Activated naive CD8-positive, alpha-beta T cell treated with anti-CD3 and anti-CD28 coated beads, Interleukin-2, amount 50 U/mL, for 24 hours (primary cell): ENCODE results near the gene MED13L.
A peak's percentile ranks its signal among the peaks of the same experiment; 100 is the strongest.
"Not testable (repeated sequence)": the region's sequence is repeated elsewhere in the genome, so short reads cannot be mapped to it uniquely, and the experiment has no call there.

Experiments used
- ATAC-seq: fragments of 150-1000 bp; cut with Tn5 transposase; one replicate; pipeline ENCODE4 v1.10.0; 2021
- DNase-seq: peaks from one replicate; pipeline ENCODE4 v3.0.0; 2021
- H3K27ac Mint-ChIP-seq: one replicate; pipeline ENCODE4 v1.8.0; 2021; ENCODE audit warnings: mild to moderate bottlenecking, mixed read lengths
- H3K27me3 Mint-ChIP-seq: one replicate; pipeline ENCODE4 v1.8.0; 2021; ENCODE audit warnings: mixed read lengths
- H3K36me3 Mint-ChIP-seq: one replicate; pipeline ENCODE4 v1.8.0; 2021; ENCODE audit warnings: low read depth, mixed read lengths
- H3K4me1 Mint-ChIP-seq: one replicate; pipeline ENCODE4 v1.8.0; 2021; ENCODE audit warnings: mixed read lengths
- H3K4me3 Mint-ChIP-seq: one replicate; pipeline ENCODE4 v1.8.0; 2021; ENCODE audit warnings: mild to moderate bottlenecking, moderate library complexity, mixed read lengths
- H3K9me3 Mint-ChIP-seq: one replicate; pipeline ENCODE4 v1.8.0; 2021; ENCODE audit warnings: mixed read lengths

MED13L gene

GRCh38 chr12:116297224-116297834 lies 19.8 kb upstream of the MED13L start:
- H3K4me1 Mint-ChIP-seq: no peaks in the 10 kb centered on the region
- ATAC-seq (no peak), DNase-seq (no peak)
- H3K36me3 Mint-ChIP-seq: no peaks in the 10 kb centered on the region
- peaks cover 4% of the 10 kb centered on the region for H3K9me3 Mint-ChIP-seq
- H3K27ac Mint-ChIP-seq: no peak overlapping the region
- H3K4me3 Mint-ChIP-seq: no peak overlapping the region
- H3K27me3 Mint-ChIP-seq: peaks cover 4% of the 10 kb centered on the region

GRCh38 chr12:116295327-116296263 lies 18.1 kb upstream of the MED13L start:
- Mint-ChIP-seq H3K27me3 (peaks cover 4% of the 10 kb centered on the region), H3K9me3 (peaks cover 4% of the 10 kb centered on the region), H3K36me3 (no peaks in the 10 kb centered on the region), H3K4me1 (no peaks in the 10 kb centered on the region), H3K27ac (no peak overlapping the region), H3K4me3 (no peak overlapping the region)
- no peak for ATAC-seq
- DNase-seq: no peak

GRCh38 chr12:116294454-116295165 lies 17.1 kb upstream of the MED13L start:
- ATAC-seq: no peak
- no peaks in the 10 kb centered on the region for H3K36me3 Mint-ChIP-seq

GRCh38 chr12:116293687-116294453 lies 16.4 kb upstream of the MED13L start:
- Mint-ChIP-seq H3K9me3 (peaks cover 4% of the 10 kb centered on the region), H3K4me1 (no peaks in the 10 kb centered on the region), H3K27me3 (peaks cover 4% of the 10 kb centered on the region), H3K36me3 (no peaks in the 10 kb centered on the region), H3K27ac (no peak overlapping the region), H3K4me3 (no peak overlapping the region)
- ATAC-seq (no peak), DNase-seq (no peak)

More at GRCh38 chr12:116294454-116295165, 17.1 kb upstream of the MED13L start:
- DNase-seq: no peak
- Mint-ChIP-seq H3K4me1 (no peaks in the 10 kb centered on the region), H3K4me3 (no peak overlapping the region), H3K27ac (no peak overlapping the region), H3K27me3 (peaks cover 4% of the 10 kb centered on the region), H3K9me3 (peaks cover 4% of the 10 kb centered on the region)

- Mint-ChIP-seq H3K36me3 (no peaks in the 10 kb centered on the region), H3K27ac (no peak overlapping the region), H3K4me3 (no peak overlapping the region), H3K9me3 (peaks cover 4% of the 10 kb centered on the region), H3K4me1 (no peaks in the 10 kb centered on the region), H3K27me3 (peaks cover 4% of the 10 kb centered on the region)
- ATAC-seq (no peak), DNase-seq (no peak)
These were observed 13.7 kb upstream of the MED13L start for GRCh38 chr12:116291218-116291617.

GRCh38 chr12:116288735-116289134 lies 11.2 kb upstream of the MED13L start:
- H3K27me3 Mint-ChIP-seq: peaks cover 3% of the 10 kb centered on the region
- ATAC-seq: no peak
- no peak overlapping the region for H3K27ac Mint-ChIP-seq
- H3K4me1 Mint-ChIP-seq: no peaks in the 10 kb centered on the region
- no peak for DNase-seq
- H3K36me3 Mint-ChIP-seq: no peaks in the 10 kb centered on the region
- H3K4me3 Mint-ChIP-seq: no peak overlapping the region
- H3K9me3 Mint-ChIP-seq: no peaks in the 10 kb centered on the region

- Mint-ChIP-seq H3K36me3 (no peaks in the 10 kb centered on the region), H3K9me3 (no peaks in the 10 kb centered on the region), H3K4me3 (no peak overlapping the region), H3K27me3 (peaks cover 3% of the 10 kb centered on the region), H3K4me1 (peaks cover 4% of the 10 kb centered on the region), H3K27ac (no peak overlapping the region)
- ATAC-seq: no peak
- no peak for DNase-seq
These were observed 10.4 kb upstream of the MED13L start for GRCh38 chr12:116287842-116288301.

- ATAC-seq (no peak), DNase-seq (no peak)
- Mint-ChIP-seq H3K9me3 (no peaks in the 10 kb centered on the region), H3K27me3 (peaks cover 3% of the 10 kb centered on the region), H3K4me3 (no peak overlapping the region), H3K27ac (no peak overlapping the region), H3K36me3 (no peaks in the 10 kb centered on the region), H3K4me1 (peaks cover 13% of the 10 kb centered on the region)
These were observed 6.9 kb upstream of the MED13L start for GRCh38 chr12:116284396-116284795.

- peaks cover 13% of the 10 kb centered on the region for H3K4me1 Mint-ChIP-seq
- not testable (repeated sequence) for H3K27ac Mint-ChIP-seq, H3K9me3 Mint-ChIP-seq, H3K36me3 Mint-ChIP-seq, H3K4me3 Mint-ChIP-seq, DNase-seq, ATAC-seq, H3K27me3 Mint-ChIP-seq
These were observed 6.4 kb upstream of the MED13L start for GRCh38 chr12:116283881-116284280.

- peaks cover 19% of the 10 kb centered on the region for H3K4me1 Mint-ChIP-seq
These were observed 5.1 kb upstream of the MED13L start for GRCh38 chr12:116282371-116283286.

GRCh38 chr12:116280595-116281290 lies 3.2 kb upstream of the MED13L start:
- ATAC-seq: no peak
- H3K9me3 Mint-ChIP-seq: no peaks in the 10 kb centered on the region
- peaks cover 3% of the 10 kb centered on the region for H3K27me3 Mint-ChIP-seq
- H3K27ac Mint-ChIP-seq: no peak overlapping the region
- H3K4me1 Mint-ChIP-seq: peaks cover 22% of the 10 kb centered on the region
- no peak overlapping the region for H3K4me3 Mint-ChIP-seq
- peaks cover 2% of the 10 kb centered on the region for H3K36me3 Mint-ChIP-seq
- DNase-seq: no peak

More at GRCh38 chr12:116282371-116283286, 5.1 kb upstream of the MED13L start:
- peak overlapping the region; percentile 63 for H3K4me3 Mint-ChIP-seq
- H3K27me3 Mint-ChIP-seq: peaks cover 3% of the 10 kb centered on the region
- no peaks in the 10 kb centered on the region for H3K36me3 Mint-ChIP-seq
- peak; percentile 61 for ATAC-seq
- H3K9me3 Mint-ChIP-seq: no peaks in the 10 kb centered on the region
- no peak overlapping the region for H3K27ac Mint-ChIP-seq
- no peak for DNase-seq

GRCh38 chr12:116278667-116279066 lies 1.2 kb upstream of the MED13L start:
- H3K36me3 Mint-ChIP-seq: peaks cover 2% of the 10 kb centered on the region
- peak overlapping the region; percentile 80 for H3K4me3 Mint-ChIP-seq
- peaks cover 42% of the 10 kb centered on the region for H3K4me1 Mint-ChIP-seq
- no peaks in the 10 kb centered on the region for H3K27me3 Mint-ChIP-seq
- DNase-seq: no peak
- H3K27ac Mint-ChIP-seq: no peak overlapping the region
- H3K9me3 Mint-ChIP-seq: no peaks in the 10 kb centered on the region
- no peak for ATAC-seq

- no peak for ATAC-seq
- peak overlapping the region; percentile 80 for H3K4me3 Mint-ChIP-seq
- no peak for DNase-seq
- no peaks in the 10 kb centered on the region for H3K9me3 Mint-ChIP-seq
- H3K36me3 Mint-ChIP-seq: peaks cover 2% of the 10 kb centered on the region
- H3K4me1 Mint-ChIP-seq: peaks cover 46% of the 10 kb centered on the region
- H3K27me3 Mint-ChIP-seq: no peaks in the 10 kb centered on the region
- peak overlapping the region; percentile 83 for H3K27ac Mint-ChIP-seq
These were observed 760 bp upstream of the MED13L start for GRCh38 chr12:116278279-116278626.
